IPS-NIHi11 (cell line): Measurements from ENCODE around the gene ATPAF1.
"Not testable (repeated sequence)": the region's sequence is repeated elsewhere in the genome, so short reads cannot be mapped to it uniquely, and the experiment has no call there.

ENCODE experiments used
- DNase-seq: peaks from one replicate; pipeline ENCODE4 v3.0.0; 2012; ENCODE audit warnings: mixed read lengths, low spot score

Gene ATPAF1

GRCh38 chr1:46667782-46668760 lies at the start of gene ATPAF1:
Gene ATPAF1, minus strand, starts transcription at chr1:46668364. Its CDS starts 42 bp downstream, at chr1:46668322.
- DNase-seq: peak; percentile 93

GRCh38 chr1:46717654-46718053 lies 49.5 kb upstream of the ATPAF1 start:
- DNase-seq: no peak

- no peak for DNase-seq
These were observed 46.8 kb upstream of the ATPAF1 start for GRCh38 chr1:46714976-46715375.

- DNase-seq: no peak
These were observed 40.0 kb upstream of the ATPAF1 start for GRCh38 chr1:46708121-46708520.

- DNase-seq: no peak
These were observed 37.2 kb upstream of the ATPAF1 start for GRCh38 chr1:46705408-46705807.

- DNase-seq: no peak
These were observed 35.9 kb upstream of the ATPAF1 start for GRCh38 chr1:46703927-46704641.

GRCh38 chr1:46699666-46700065 lies 31.5 kb upstream of the ATPAF1 start:
- no peak for DNase-seq

GRCh38 chr1:46697053-46697452 lies 28.9 kb upstream of the ATPAF1 start:
- no peak for DNase-seq

GRCh38 chr1:46694676-46695075 lies 26.5 kb upstream of the ATPAF1 start:
- not testable (repeated sequence) for DNase-seq

- DNase-seq: no peak
These were observed 24.9 kb upstream of the ATPAF1 start for GRCh38 chr1:46692811-46693770.

- DNase-seq: no peak
These were observed 24.0 kb upstream of the ATPAF1 start for GRCh38 chr1:46691997-46692790.

- no peak for DNase-seq
These were observed 22.8 kb upstream of the ATPAF1 start for GRCh38 chr1:46690931-46691421.

GRCh38 chr1:46689897-46690296 lies 21.7 kb upstream of the ATPAF1 start:
- no peak for DNase-seq

GRCh38 chr1:46689356-46689755 lies 21.2 kb upstream of the ATPAF1 start:
- no peak for DNase-seq

GRCh38 chr1:46687921-46688509 lies 19.9 kb upstream of the ATPAF1 start:
- no peak for DNase-seq

GRCh38 chr1:46687093-46687659 lies 19.0 kb upstream of the ATPAF1 start:
- DNase-seq: peak; percentile 22

- DNase-seq: no peak
These were observed 18.1 kb upstream of the ATPAF1 start for GRCh38 chr1:46686255-46686654.

GRCh38 chr1:46684670-46685069 lies 16.5 kb upstream of the ATPAF1 start:
- DNase-seq: no peak

- no peak for DNase-seq
These were observed 13.9 kb upstream of the ATPAF1 start for GRCh38 chr1:46682064-46682463.
